HepG2 (cell line): Measurements from ENCODE around the gene SAMD9L. TPM values are rescaled to one million over a fixed set of nuclear protein-coding genes. Genes with fewer than 3 reads are reported as not detected.

Source experiments
- ATAC-seq: fragments of 200-7000 bp; cut with Tn5 transposase; 3 replicates; pipeline ENCODE4 v1.9.1; 2020; ENCODE audit warnings: mild to moderate bottlenecking, moderate library complexity
- BruUV-seq: library from RNA; stranded (reverse); fragments of 400-500 nt; replicated peaks from 2 replicates; lab custom pipeline; 2021; lab: Mats Ljungman, UMichigan
- CTCF ChIA-PET: fragments of 300-600 bp; formaldehyde crosslinking; extraction: SDS; loops from one replicate; lab custom pipeline; 2021; ENCODE audit warnings: low total read pairs, inconsistent platforms, low intra/inter-chr PET ratio; lab: Yijun Ruan, JAX
- POLR2A ChIA-PET: fragments of 350-600 bp; sonication (Branson Sonifier 250); formaldehyde crosslinking; loops from one replicate; lab custom pipeline; 2020; ENCODE audit warnings: antibody characterized with exemption, inconsistent platforms; lab: Yijun Ruan, JAX
- DNase-seq: peaks from one replicate; pipeline ENCODE4 v3.0.0-alpha.2; 2015; ENCODE audit warnings: low spot score
- FAIRE-seq: peaks from 3 replicates; lab custom pipeline; 2011; peaks lifted over from hg19 to GRCh38; lab: Jason Lieb, UNC
- H2AFZ ChIP-seq: one replicate; pipeline ENCODE4 v1.6.1; 2011; ENCODE audit warnings: low read length, inconsistent platforms
- H3K27ac ChIP-seq: fragments of 300-600 bp; 3 replicates; pipeline ENCODE4 v1.8.0; 2011; ENCODE audit warnings: mixed run types, mild to moderate bottlenecking, mixed read lengths, low read length, inconsistent platforms; ENCODE audit not compliant: insufficient read depth; ENCODE audit errors: extremely low read length
- H3K27me3 ChIP-seq, 2 experiments: fragments of 200-600 bp in 1 of 2; 2 replicates in 1 of 2; 3 replicates in 1 of 2; pipeline versions ENCODE4 v1.6.0 to v1.8.0; 2011; ENCODE audit warnings: low read length in 2 of 2, mild to moderate bottlenecking in 2 of 2, moderate library complexity in 2 of 2, inconsistent platforms in 1 of 2; ENCODE audit not compliant: insufficient read depth in 2 of 2, control insufficient read depth in 1 of 2
- H3K36me3 ChIP-seq, 2 experiments: fragments of 200-600 bp in 1 of 2; replicated peaks in 1 of 2; 2 replicates in 1 of 2; 3 replicates in 1 of 2; pipeline versions ENCODE4 v1.5.1 to v1.8.0; 2011; ENCODE audit warnings: low read length in 2 of 2, inconsistent platforms in 1 of 2; ENCODE audit not compliant: insufficient read depth in 2 of 2, control insufficient read depth in 1 of 2
- H3K4me1 ChIP-seq: 2 replicates; pipeline ENCODE4 v1.5.1; 2012; ENCODE audit warnings: low read length, inconsistent platforms; ENCODE audit not compliant: insufficient read depth
- H3K4me2 ChIP-seq: 2 replicates; pipeline ENCODE4 v1.6.0; 2011; ENCODE audit warnings: low read depth, low read length, inconsistent platforms
- H3K4me3 ChIP-seq, 3 experiments: fragments of 200-600 bp in 1 of 3; sonication (generic), shearing (Covaris generic) in 1 of 3; replicated peaks in 1 of 3; 2 replicates each; pipeline ENCODE4 v1.5.1; 2011 to 2016; ENCODE audit warnings: low read length in 3 of 3, inconsistent platforms in 2 of 3, low read depth in 2 of 3, mild to moderate bottlenecking in 2 of 3, control low read depth in 1 of 3, mixed read lengths in 1 of 3; ENCODE audit not compliant: insufficient read depth in 1 of 3
- H3K79me2 ChIP-seq: one replicate; pipeline ENCODE4 v1.6.1; 2011; ENCODE audit warnings: low read length, inconsistent platforms; ENCODE audit not compliant: insufficient read depth
- H3K9ac ChIP-seq: 2 replicates; pipeline ENCODE4 v1.6.0; 2011; ENCODE audit warnings: mild to moderate bottlenecking, low read depth, low read length, inconsistent platforms; ENCODE audit not compliant: insufficient read depth
- H3K9me3 ChIP-seq: 2 replicates; pipeline ENCODE4 v1.5.1; 2012; ENCODE audit warnings: mild to moderate bottlenecking, low read length
- H4K20me1 ChIP-seq: 2 replicates; pipeline ENCODE4 v1.6.0; 2011; ENCODE audit warnings: inconsistent platforms, mild to moderate bottlenecking, low read length, moderate library complexity; ENCODE audit not compliant: insufficient read depth
- CTCF ChIP-seq: sonication (generic); formaldehyde crosslinking; IDR thresholded peaks from 2 replicates; pipeline ENCODE4 v1.5.0; 2020; ENCODE audit warnings: mild to moderate bottlenecking, missing genetic modification reagents, moderate library complexity
- MAF1 ChIP-seq: sonication (generic); formaldehyde crosslinking; IDR thresholded peaks from 2 replicates; pipeline ENCODE4 v1.5.0; 2020; ENCODE audit warnings: missing genetic modification reagents, borderline replicate concordance
- MIXL1 ChIP-seq: IDR thresholded peaks from 2 replicates; pipeline ENCODE4 v1.6.1; 2016
- MYPOP ChIP-seq: sonication (generic); formaldehyde crosslinking; IDR thresholded peaks from 2 replicates; pipeline ENCODE4 v1.8.1; 2023; ENCODE audit warnings: mild to moderate bottlenecking, moderate library complexity, missing genetic modification reagents
- NR3C1 ChIP-seq: sonication (generic); formaldehyde crosslinking; IDR thresholded peaks from 2 replicates; pipeline ENCODE4 v1.4.0; 2020; ENCODE audit warnings: missing genetic modification reagents
- ZBTB1 ChIP-seq: sonication (generic); formaldehyde crosslinking; IDR thresholded peaks from 2 replicates; pipeline ENCODE4 v1.4.0; 2020; ENCODE audit warnings: missing genetic modification reagents, borderline replicate concordance
- ZFP91 ChIP-seq: sonication (generic); formaldehyde crosslinking; IDR thresholded peaks from 2 replicates; pipeline ENCODE4 v1.9.0; 2022; ENCODE audit warnings: missing genetic modification reagents, mild to moderate bottlenecking, borderline replicate concordance
- WGBS: methylation state at CpG from one replicate; pipeline ENCODE4 v1.1.6; 2017; ENCODE audit warnings: low lambda C conversion rate; 5-methylcytosine and 5-hydroxymethylcytosine counted together
- in situ Hi-C: cut with HindIII; loops from 2 replicates; pipeline ENCODE4 v1.10.0; 2017; ENCODE audit warnings: low pct_unique_long_range_greater_than_20kb; ENCODE audit not compliant: extremely low pct_ligation_motif_present
- intact Hi-C: fragments of 100-400 bp; cut with micrococcal nuclease; formaldehyde crosslinking; loops from one replicate; pipeline ENCODE4 v1.10.0; 2022; ENCODE audit not compliant: unreplicated experiment
- polyA plus RNA-seq, 8 experiments: library from polyadenylated mRNA; depleted of rRNA in 3 of 8; stranded (reverse) in 7 of 8; unstranded in 1 of 8; fragments of >200 nt; fragmentation: Illumina TruSeq in 4 of 8; extraction: Trizol in 4 of 8; gene quantifications; 2 replicates each; pipeline versions ENCODE4 v1.2.1 to v1.2.3, GENCODE V29; 2011 to 2016; ENCODE audit warnings: low read depth in 4 of 8, missing spikeins in 1 of 8, mixed read lengths in 1 of 8; ENCODE audit not compliant: insufficient read depth in 1 of 8
- total RNA-seq, 5 experiments: library from RNA; depleted of rRNA; stranded (reverse); fragments of >200 nt; fragmentation: Illumina TruSeq; extraction: Trizol; gene quantifications; 2 replicates each; pipeline ENCODE4 v1.2.3, GENCODE V29; 2016; ENCODE audit warnings: low read depth in 1 of 5

SAMD9L gene
- total and polyA plus RNA-seq, 2 of the 13 experiments (the other 11 are each of a cell fraction or from before 2014, with no cell fraction given): not detected

- no peak for TF ChIP-seq ZFP91 (CRISPR knock-in tag)
- TF ChIP-seq MAF1 (CRISPR knock-in tag): no peak
- no peak for TF ChIP-seq ZBTB1 (CRISPR knock-in tag)
- no peak for TF ChIP-seq MYPOP (CRISPR knock-in tag)
- no peak for TF ChIP-seq MIXL1 (CRISPR knock-in tag)
- no peak for TF ChIP-seq CTCF
Measured at GRCh38 chr7:93148727-93149126, 542 bp upstream of the SAMD9L start (continued).

GRCh38 chr7:93147363-93147762 lies 822 bp downstream of the SAMD9L start:
- CTCF ChIA-PET: no interaction called here

More at GRCh38 chr7:93147363-93147762, 822 bp downstream of the SAMD9L start:
- no peak overlapping the region for H3K4me2 ChIP-seq
- intact Hi-C loops (no loop called here), in situ Hi-C loops (no loop called here)
- 0% methylated on average over 3 of the region's 3 CpGs for WGBS
- no TSS peak for BruUV-seq
- no peaks in the 10 kb centered on the region for H3K4me1 ChIP-seq
- no peak overlapping the region for H3K27ac ChIP-seq
- H4K20me1 ChIP-seq: no peaks in the 10 kb centered on the region
- ATAC-seq: no peak
- peaks cover 2 to 3% of the 10 kb centered on the region in 2 experiments; a peak in 2 of 5 replicates for H3K27me3 ChIP-seq
- H2AFZ ChIP-seq: no peak overlapping the region
- no peaks in the 10 kb centered on the region for H3K79me2 ChIP-seq
- FAIRE-seq: no peak
- no peak overlapping the region for H3K9ac ChIP-seq
- TF ChIP-seq NR3C1 (CRISPR knock-in tag): no peak
- TF ChIP-seq, all 625 proteins: peak for 0
- POLR2A ChIA-PET: no interaction called here
- Histone ChIP-seq H3K9me3 (no peaks in the 10 kb centered on the region), H3K4me3 (no peak overlapping the region), H3K36me3 (no peaks in the 10 kb centered on the region)
- DNase-seq: no peak
